Fibroblast of the aortic adventitia (primary cell): Measurements from ENCODE around the gene PTPN1. TPM values are rescaled to one million over a fixed set of nuclear protein-coding genes. Genes with fewer than 3 reads are reported as not detected.
"Not testable (repeated sequence)": the region's sequence is repeated elsewhere in the genome, so short reads cannot be mapped to it uniquely, and the experiment has no call there.

Experiments
- DNase-seq: peaks from one replicate; pipeline ENCODE4 v3.0.0-alpha.2; 2010; ENCODE audit warnings: low read depth
- H3K4me3 ChIP-seq: 2 replicates; pipeline ENCODE4 v1.5.1; 2011; ENCODE audit warnings: low read depth, mild to moderate bottlenecking, control low read depth, low read length, moderate library complexity
- total RNA-seq: library from RNA; depleted of rRNA; stranded (reverse); fragments of >200 nt; gene quantifications from 2 replicates; pipeline ENCODE4 v1.2.3, GENCODE V29; 2012; ENCODE audit warnings: low replicate concordance
- TF ChIP-seq, protein P1 (sequence below): IDR thresholded peaks from 2 replicates; pipeline ENCODE4 v1.5.1; 2011; ENCODE audit warnings: mild to moderate bottlenecking, low read length, control low read depth, inconsistent platforms; ENCODE audit not compliant: insufficient read depth

Gene PTPN1
- total RNA-seq, 1 donor, result 19.9 TPM

DNA sequence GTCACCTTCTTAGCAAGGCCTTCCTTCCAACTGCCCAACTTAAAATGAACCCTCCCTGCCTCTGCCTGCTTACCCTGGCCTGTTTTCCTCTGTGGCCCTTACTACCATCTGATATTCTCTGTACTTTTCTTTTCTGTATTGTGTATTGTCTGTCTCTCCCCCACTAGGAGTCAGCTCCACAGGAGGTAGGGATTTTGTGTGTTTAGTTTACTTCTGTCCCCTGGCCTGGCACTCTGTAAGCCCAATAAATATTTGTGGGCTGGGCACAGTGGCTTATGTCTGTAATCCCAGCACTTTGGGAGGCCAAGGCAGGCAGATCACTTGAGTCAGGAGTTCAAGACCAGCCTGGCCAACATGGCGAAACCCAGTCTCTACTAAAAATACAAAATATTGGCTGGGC is 108.4 kb downstream of the PTPN1 start:
- DNase-seq, result no peak
- TF ChIP-seq, protein P1, sequence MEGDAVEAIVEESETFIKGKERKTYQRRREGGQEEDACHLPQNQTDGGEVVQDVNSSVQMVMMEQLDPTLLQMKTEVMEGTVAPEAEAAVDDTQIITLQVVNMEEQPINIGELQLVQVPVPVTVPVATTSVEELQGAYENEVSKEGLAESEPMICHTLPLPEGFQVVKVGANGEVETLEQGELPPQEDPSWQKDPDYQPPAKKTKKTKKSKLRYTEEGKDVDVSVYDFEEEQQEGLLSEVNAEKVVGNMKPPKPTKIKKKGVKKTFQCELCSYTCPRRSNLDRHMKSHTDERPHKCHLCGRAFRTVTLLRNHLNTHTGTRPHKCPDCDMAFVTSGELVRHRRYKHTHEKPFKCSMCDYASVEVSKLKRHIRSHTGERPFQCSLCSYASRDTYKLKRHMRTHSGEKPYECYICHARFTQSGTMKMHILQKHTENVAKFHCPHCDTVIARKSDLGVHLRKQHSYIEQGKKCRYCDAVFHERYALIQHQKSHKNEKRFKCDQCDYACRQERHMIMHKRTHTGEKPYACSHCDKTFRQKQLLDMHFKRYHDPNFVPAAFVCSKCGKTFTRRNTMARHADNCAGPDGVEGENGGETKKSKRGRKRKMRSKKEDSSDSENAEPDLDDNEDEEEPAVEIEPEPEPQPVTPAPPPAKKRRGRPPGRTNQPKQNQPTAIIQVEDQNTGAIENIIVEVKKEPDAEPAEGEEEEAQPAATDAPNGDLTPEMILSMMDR, result no peak
- no peak overlapping the region for H3K4me3 ChIP-seq

DNA sequence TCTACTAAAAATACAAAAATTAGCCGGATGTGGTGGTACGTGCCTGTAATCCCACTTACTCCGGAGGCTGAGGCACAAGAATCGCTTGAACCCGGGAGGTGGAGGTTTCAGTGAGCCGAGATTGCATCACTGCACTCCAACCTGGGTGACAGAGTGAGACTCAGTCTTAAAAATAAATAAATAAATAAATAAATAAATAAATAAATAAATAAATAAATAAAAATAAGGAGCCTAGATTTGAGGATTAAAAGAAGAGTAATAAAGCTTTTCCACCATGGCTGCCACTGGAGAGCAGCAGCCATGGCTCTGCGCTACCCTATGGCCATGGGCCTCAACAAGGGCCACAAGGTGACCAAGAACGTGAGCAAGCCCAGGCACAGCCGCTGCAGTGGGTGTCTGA is 110.3 kb downstream of the PTPN1 start:
- not testable (repeated sequence) for DNase-seq

DNA sequence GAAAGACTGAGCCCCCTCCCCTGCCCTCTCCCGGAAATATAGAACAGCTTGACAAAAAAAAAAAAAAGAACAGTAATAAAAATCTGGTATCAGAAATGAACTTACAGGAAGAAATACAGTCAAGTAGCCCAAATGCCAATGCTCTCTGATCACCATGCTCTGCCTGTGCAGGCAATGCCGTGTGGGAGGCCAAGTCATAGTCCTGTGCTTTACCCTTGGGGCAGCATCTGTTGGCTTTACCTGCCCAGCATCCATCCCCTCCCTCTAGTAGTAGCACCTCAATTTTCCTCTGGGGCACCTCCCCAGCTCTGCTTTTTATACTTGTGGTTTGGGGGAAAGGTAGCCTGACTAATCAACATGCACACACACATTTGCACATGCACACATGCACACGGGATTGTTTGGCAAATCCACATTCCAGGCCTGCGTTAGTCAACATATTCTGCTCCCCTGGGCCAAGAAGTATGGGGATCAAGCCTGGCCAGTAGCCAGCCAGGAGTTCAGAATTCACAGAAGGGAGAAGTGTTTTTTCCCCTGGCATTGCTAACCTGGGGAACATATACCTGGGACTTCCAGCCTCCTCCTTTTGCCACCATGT is 111.0 kb downstream of the PTPN1 start:
- DNase-seq, result peak; percentile 23
- no peak overlapping the region for H3K4me3 ChIP-seq
- TF ChIP-seq, protein P1, result no peak

More for the DNA sequence above, 110.3 kb downstream of the PTPN1 start:
- H3K4me3 ChIP-seq, result not testable (repeated sequence)

DNA sequence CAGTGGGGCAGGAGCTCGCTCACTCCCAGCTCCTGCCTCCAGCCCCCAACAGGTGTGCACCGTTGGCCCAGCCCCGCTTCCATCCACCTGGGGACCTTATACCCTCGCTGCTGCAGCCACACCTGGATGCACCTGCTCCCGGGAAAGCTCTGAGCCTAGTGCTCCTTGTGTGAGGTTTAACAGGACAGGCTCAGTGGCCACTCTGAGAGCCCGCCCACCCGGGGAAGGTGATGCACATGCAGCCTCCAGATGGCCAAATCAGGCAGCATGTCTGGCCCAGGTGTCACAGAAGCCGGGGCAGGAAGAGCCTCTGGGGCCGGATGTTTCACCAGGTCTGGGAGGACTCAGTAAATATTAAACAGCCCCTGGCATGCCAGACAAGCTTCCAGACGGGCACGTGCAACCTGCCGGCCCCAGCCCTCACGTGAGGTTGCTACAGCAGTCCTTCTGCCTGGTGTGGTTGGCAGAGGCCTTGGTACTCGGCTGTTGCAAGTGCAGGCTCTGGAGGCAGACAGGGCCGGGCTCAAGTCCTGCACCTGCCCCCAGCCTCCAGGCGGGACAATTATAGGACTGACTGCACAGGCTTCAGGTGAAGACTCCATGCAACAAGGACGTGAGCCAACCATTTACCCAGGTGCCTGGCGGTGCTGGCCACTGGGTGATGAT is 114.3 kb downstream of the PTPN1 start:
- DNase-seq, result no peak
- TF ChIP-seq, protein P1, result no peak
- no peak overlapping the region for H3K4me3 ChIP-seq

DNA sequence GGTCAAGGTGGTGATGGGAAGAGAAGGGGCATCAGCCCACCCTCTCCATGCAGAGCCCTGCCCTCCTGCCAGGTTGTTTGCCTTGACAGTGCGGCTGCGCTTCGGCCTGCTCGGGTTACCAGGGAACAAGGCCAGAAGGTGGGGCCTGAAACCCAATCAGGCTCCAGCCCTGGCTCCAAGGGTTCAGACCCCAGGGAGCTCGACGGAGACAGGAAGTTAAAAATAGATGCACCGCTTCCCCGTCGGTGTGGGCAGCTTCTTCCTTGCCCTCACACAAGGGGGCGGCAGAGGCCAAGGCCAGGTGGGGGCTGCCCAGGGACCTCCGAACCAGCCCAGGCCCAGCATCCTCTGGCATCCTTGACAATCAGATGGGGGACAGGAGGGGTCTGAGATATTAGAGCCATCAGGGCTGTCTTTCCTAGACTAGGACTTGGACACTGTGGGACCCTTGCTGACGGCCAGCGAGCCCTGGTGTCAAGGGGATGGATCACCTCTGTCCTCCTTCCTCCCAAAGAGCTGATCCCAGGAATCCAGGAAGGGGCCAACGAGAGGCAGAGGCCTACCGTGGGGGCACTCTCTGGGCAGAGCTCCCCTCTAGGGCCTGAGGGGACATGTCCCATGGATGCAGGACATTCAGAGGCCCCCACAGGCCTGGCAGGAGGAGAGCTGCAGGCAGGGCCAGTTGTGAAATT is 115.9 kb downstream of the PTPN1 start:
- peak; percentile 69 for DNase-seq
- no peak overlapping the region for H3K4me3 ChIP-seq
- TF ChIP-seq, protein P1, result peak; percentile 84

DNA sequence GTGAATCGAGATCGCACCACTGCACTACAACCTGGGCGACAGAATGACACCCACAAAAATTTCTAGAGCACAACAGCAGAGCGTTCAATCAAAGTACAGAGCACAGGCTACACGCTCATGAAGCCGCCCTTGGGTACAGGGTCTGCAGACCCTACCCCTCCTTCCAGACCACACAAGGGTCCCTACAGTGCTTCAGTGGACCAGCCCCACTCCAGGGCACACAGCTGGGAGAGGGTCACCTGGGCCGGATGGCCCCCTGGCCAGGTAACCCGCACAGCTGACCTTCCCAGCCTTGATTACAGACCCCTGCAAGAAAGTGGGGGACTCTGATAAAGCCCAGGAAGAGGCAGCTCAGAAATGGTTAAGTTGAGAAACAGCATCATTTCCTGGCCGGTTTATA is 117.6 kb downstream of the PTPN1 start:
- TF ChIP-seq, protein P1, result no peak
- no peak for DNase-seq
- H3K4me3 ChIP-seq, result no peak overlapping the region

DNA sequence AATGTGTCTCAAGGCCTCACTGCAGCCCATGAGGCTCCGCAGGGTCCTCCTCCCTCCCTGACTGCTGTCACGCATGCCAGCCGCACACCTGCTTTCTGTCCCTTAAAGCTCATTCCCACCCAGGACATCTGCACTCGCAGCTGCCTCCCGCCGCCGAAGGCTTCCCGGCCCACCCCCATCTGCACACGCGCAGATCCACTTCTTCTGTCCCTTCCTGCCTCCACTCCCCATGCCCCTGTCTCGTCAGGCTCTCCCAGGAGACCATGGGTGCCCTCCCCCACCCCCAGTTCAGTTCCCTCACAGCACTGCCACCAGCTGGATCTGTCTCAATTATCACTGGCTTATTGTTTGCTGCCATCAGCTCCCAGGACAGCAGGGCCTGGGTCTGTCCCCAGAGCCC is 118.1 kb downstream of the PTPN1 start:
- no peak overlapping the region for H3K4me3 ChIP-seq
- TF ChIP-seq, protein P1, result no peak
- no peak for DNase-seq
